NCI-H1105 treated with DMSO at 0.1 percent for 48 hours (cell line): ENCODE data around the gene DMKN.

Experiments used
- DNase-seq: peaks from one replicate; lab custom pipeline; 2025; lab: John Stamatoyannopoulos, UW

Gene DMKN

GRCh38 chr19:35524181-35524837 lies 10.9 kb upstream of the DMKN start:
- no peak for DNase-seq

- no peak for DNase-seq
Measured at GRCh38 chr19:35522745-35523327, 9.4 kb upstream of the DMKN start.

GRCh38 chr19:35521124-35521743 lies 7.8 kb upstream of the DMKN start:
- no peak for DNase-seq

- no peak for DNase-seq
Measured at GRCh38 chr19:35519291-35519690, 5.8 kb upstream of the DMKN start.

GRCh38 chr19:35518313-35518712 lies 4.9 kb upstream of the DMKN start:
- DNase-seq: no peak

GRCh38 chr19:35517342-35517741 lies 3.9 kb upstream of the DMKN start:
- DNase-seq: no peak

GRCh38 chr19:35516310-35516709 lies 2.9 kb upstream of the DMKN start:
- no peak for DNase-seq

- no peak for DNase-seq
Measured at GRCh38 chr19:35514282-35514809, 897 bp upstream of the DMKN start.

GRCh38 chr19:35512831-35513627 lies 420 bp downstream of the DMKN start:
- DNase-seq: no peak

- DNase-seq: no peak
Measured at GRCh38 chr19:35511337-35511736, 2.1 kb downstream of the DMKN start.

GRCh38 chr19:35510626-35510964 lies 2.9 kb downstream of the DMKN start:
- no peak for DNase-seq

- DNase-seq: peak; percentile 81
Measured at GRCh38 chr19:35509861-35510625, 3.4 kb downstream of the DMKN start.

GRCh38 chr19:35509018-35509652 lies 4.3 kb downstream of the DMKN start:
- DNase-seq: peak; percentile 64

- DNase-seq: no peak
Measured at GRCh38 chr19:35508129-35508528, 5.3 kb downstream of the DMKN start.

- no peak for DNase-seq
Measured at GRCh38 chr19:35507561-35507960, 5.9 kb downstream of the DMKN start.

GRCh38 chr19:35506011-35506410 lies 7.4 kb downstream of the DMKN start:
- no peak for DNase-seq

- DNase-seq: no peak
Measured at GRCh38 chr19:35502751-35503150, 10.7 kb downstream of the DMKN start.

- no peak for DNase-seq
Measured at GRCh38 chr19:35501684-35502083, 11.8 kb downstream of the DMKN start.

GRCh38 chr19:35500611-35501010 lies 12.8 kb downstream of the DMKN start:
- no peak for DNase-seq

- DNase-seq: no peak
Measured at GRCh38 chr19:35498984-35499527, 14.4 kb downstream of the DMKN start.

GRCh38 chr19:35498220-35498619 lies 15.2 kb downstream of the DMKN start:
- DNase-seq: no peak
